Measurements from ENCODE around the gene AURKA.

Gene AURKA

DNA sequence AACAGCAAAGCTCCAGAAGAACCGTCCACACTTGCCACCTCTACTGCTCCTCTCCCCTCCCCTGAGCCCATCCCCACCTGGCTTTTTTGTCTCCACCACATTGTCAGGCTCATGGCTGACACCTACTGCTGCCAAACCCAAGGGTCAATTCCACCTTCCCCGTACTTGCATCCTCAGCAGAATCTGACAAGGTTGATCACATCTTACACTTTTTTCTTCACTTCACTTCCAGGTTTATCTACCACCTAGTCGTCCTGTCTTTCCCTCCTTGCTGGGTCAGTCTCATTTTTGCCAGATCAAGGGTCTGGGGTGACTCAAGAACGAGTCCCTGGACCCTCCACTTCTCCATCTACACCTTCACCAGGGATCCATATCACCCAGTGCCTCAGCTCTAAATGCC lies 3.1 kb downstream of the AURKA start:
- H3K9me3 ChIP-seq (ENCODE audit: insufficient read depth, low read depth, low read length) = no peaks in the 10 kb centered on the region
- H3K4me2 ChIP-seq (ENCODE audit: low read depth, low read length, poor library complexity, severe bottlenecking) = peak overlapping the region; percentile 83
- H3K9ac ChIP-seq (ENCODE audit: low read depth, low read length, poor library complexity, severe bottlenecking) = peak overlapping the region; percentile 99
- H4K20me1 ChIP-seq (ENCODE audit: insufficient read depth, low read length, poor library complexity, severe bottlenecking) = peaks cover 39% of the 10 kb centered on the region
- H3K36me3 ChIP-seq (ENCODE audit: insufficient read depth, low read length) = peaks cover 43% of the 10 kb centered on the region; the same call in 1 of the 2 replicates
- no peak overlapping the region for H2AFZ ChIP-seq (ENCODE audit: low read length)
- TF ChIP-seq, protein P1, sequence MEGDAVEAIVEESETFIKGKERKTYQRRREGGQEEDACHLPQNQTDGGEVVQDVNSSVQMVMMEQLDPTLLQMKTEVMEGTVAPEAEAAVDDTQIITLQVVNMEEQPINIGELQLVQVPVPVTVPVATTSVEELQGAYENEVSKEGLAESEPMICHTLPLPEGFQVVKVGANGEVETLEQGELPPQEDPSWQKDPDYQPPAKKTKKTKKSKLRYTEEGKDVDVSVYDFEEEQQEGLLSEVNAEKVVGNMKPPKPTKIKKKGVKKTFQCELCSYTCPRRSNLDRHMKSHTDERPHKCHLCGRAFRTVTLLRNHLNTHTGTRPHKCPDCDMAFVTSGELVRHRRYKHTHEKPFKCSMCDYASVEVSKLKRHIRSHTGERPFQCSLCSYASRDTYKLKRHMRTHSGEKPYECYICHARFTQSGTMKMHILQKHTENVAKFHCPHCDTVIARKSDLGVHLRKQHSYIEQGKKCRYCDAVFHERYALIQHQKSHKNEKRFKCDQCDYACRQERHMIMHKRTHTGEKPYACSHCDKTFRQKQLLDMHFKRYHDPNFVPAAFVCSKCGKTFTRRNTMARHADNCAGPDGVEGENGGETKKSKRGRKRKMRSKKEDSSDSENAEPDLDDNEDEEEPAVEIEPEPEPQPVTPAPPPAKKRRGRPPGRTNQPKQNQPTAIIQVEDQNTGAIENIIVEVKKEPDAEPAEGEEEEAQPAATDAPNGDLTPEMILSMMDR (conservative IDR thresholded peaks at IDR 0.05; ENCODE audit: low read length) = no peak
- no peak for TF ChIP-seq EZH2phosphoT487 (IDR thresholded peaks at IDR 0.05; ENCODE audit: borderline replicate concordance)
- peaks cover 67% of the 10 kb centered on the region for H3K4me1 ChIP-seq (ENCODE audit: insufficient read depth, low read length, poor library complexity, severe bottlenecking)
- H3K9me2 ChIP-seq (replicated peaks; ENCODE audit: low read depth, low read length) = no peaks in the 10 kb centered on the region
- peaks cover 92% of the 10 kb centered on the region for H3K79me2 ChIP-seq (ENCODE audit: insufficient read depth, low read length)
- H3F3A ChIP-seq (ENCODE audit: low read depth) = no peaks in the 10 kb centered on the region
- peaks cover 4% of the 10 kb centered on the region for H3K27me3 ChIP-seq (ENCODE audit: insufficient read depth, low read length, poor library complexity, severe bottlenecking)
- peak overlapping the region; percentile 98 for H3K4me3 ChIP-seq (ENCODE audit: low read length, poor library complexity, severe bottlenecking)

DNA sequence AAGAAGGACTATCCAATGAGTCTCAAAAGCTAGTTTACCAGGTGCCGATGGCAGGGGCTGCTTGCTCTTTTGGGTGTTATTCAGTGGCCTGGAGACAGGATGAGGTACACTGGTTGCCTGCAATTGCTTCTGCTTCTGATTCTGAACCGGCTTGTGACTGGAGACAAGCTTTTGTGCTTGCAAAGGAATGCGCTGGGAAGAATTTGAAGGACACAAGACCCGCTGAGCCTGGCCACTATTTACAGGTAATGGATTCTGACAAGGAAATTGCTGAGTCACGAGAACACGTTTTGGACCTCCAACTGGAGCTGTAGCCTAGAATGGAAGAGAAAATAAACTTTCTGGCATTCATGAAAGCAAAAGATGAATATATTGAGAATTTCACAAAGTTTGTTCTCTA lies 5.8 kb downstream of the AURKA start:
- Histone ChIP-seq H3K4me1 (ENCODE audit: insufficient read depth, low read length, poor library complexity, severe bottlenecking) (peaks cover 79% of the 10 kb centered on the region), H4K20me1 (ENCODE audit: insufficient read depth, low read length, poor library complexity, severe bottlenecking) (peaks cover 38% of the 10 kb centered on the region), H2AFZ (ENCODE audit: low read length) (no peak overlapping the region), H3K9me3 (ENCODE audit: insufficient read depth, low read depth, low read length) (no peaks in the 10 kb centered on the region), H3K9me2 (replicated peaks; ENCODE audit: low read depth, low read length) (no peaks in the 10 kb centered on the region), H3K9ac (ENCODE audit: low read depth, low read length, poor library complexity, severe bottlenecking) (no peak overlapping the region), H3K27me3 (ENCODE audit: insufficient read depth, low read length, poor library complexity, severe bottlenecking) (no peaks in the 10 kb centered on the region), H3K4me3 (ENCODE audit: low read length, poor library complexity, severe bottlenecking) (no peak overlapping the region), H3K36me3 (ENCODE audit: insufficient read depth, low read length) (peaks cover 66% of the 10 kb centered on the region; the same call in 1 of the 2 replicates), H3F3A (ENCODE audit: low read depth) (no peaks in the 10 kb centered on the region), H3K4me2 (ENCODE audit: low read depth, low read length, poor library complexity, severe bottlenecking) (peak overlapping the region; percentile 83), H3K79me2 (ENCODE audit: insufficient read depth, low read length) (peaks cover 96% of the 10 kb centered on the region)
- no peak for TF ChIP-seq EZH2phosphoT487 (IDR thresholded peaks at IDR 0.05; ENCODE audit: borderline replicate concordance)
- TF ChIP-seq, protein P1 (conservative IDR thresholded peaks at IDR 0.05; ENCODE audit: low read length) = no peak

DNA sequence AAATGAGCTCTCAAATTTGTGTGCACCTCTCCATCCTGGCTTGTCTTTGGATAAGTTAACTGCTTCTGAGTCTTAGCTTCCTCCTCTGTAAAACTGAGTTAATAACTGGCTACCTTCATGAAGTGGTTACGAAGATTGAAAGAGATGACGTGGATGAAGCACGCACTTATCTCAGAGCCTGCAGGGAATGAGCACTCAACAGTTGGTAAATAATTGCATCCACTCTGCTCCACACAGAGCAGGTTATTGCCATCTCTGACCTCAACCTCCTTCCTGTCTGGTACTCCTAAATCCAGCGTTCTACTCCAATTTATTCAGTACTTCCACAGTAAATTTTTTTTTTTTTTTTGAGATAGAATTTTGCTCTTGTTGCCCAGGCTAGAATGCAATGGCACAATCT lies 6.9 kb downstream of the AURKA start:
- Histone ChIP-seq H2AFZ (ENCODE audit: low read length) (no peak overlapping the region), H3F3A (ENCODE audit: low read depth) (no peaks in the 10 kb centered on the region), H3K36me3 (ENCODE audit: insufficient read depth, low read length) (peaks cover 75% of the 10 kb centered on the region; the same call in 1 of the 2 replicates), H3K9ac (ENCODE audit: low read depth, low read length, poor library complexity, severe bottlenecking) (peak overlapping the region; percentile 23), H3K79me2 (ENCODE audit: insufficient read depth, low read length) (peaks cover 93% of the 10 kb centered on the region), H3K4me3 (ENCODE audit: low read length, poor library complexity, severe bottlenecking) (peak overlapping the region; percentile 22), H3K27me3 (ENCODE audit: insufficient read depth, low read length, poor library complexity, severe bottlenecking) (no peaks in the 10 kb centered on the region), H4K20me1 (ENCODE audit: insufficient read depth, low read length, poor library complexity, severe bottlenecking) (peaks cover 38% of the 10 kb centered on the region), H3K9me2 (replicated peaks; ENCODE audit: low read depth, low read length) (no peaks in the 10 kb centered on the region), H3K4me1 (ENCODE audit: insufficient read depth, low read length, poor library complexity, severe bottlenecking) (peaks cover 75% of the 10 kb centered on the region), H3K9me3 (ENCODE audit: insufficient read depth, low read depth, low read length) (no peaks in the 10 kb centered on the region), H3K4me2 (ENCODE audit: low read depth, low read length, poor library complexity, severe bottlenecking) (peak overlapping the region; percentile 83)
- TF ChIP-seq, protein P1 (conservative IDR thresholded peaks at IDR 0.05; ENCODE audit: low read length) = no peak
- no peak for TF ChIP-seq EZH2phosphoT487 (IDR thresholded peaks at IDR 0.05; ENCODE audit: borderline replicate concordance)

All from Loucy (cell line).